ENCODE data around the gene KIFBP. TPM values are rescaled to one million over a fixed set of nuclear protein-coding genes. Genes with fewer than 3 reads are reported as not detected.

KIFBP gene
- total RNA-seq, 1 experiment from 2014 or later, result 44.7 TPM

GRCh38 chr10:69056536-69057260 lies 68.1 kb downstream of the KIFBP start:
- WGBS (ENCODE audit: extremely low coverage, insufficient read length, low lambda C conversion rate), result no CpG with 5 or more reads among the region's 14 CpGs
- H3T11ph ChIP-seq (ENCODE audit: low read length), result no peak overlapping the region
- no peak for DNase-seq
- H2AK5ac ChIP-seq (ENCODE audit: insufficient read length, low read length), result no peak overlapping the region
- Mint-ChIP-seq H3K4me1 (peaks cover 25 to 32% of the 10 kb centered on the region in 2 experiments), H3K36me3 (ENCODE audit: insufficient read depth in 1 of 3, low read depth in 3 of 3) (no peaks in the 10 kb centered on the region; a peak in 1 of 7 replicates), H3K9me3 (no peaks in the 10 kb centered on the region; a peak in 1 of 5 replicates), H3K4me3 (no peak overlapping the region; a peak in 1 of 5 replicates), H3K27me3 (ENCODE audit: low read depth) (peaks cover 3% of the 10 kb centered on the region), H3K27ac (no peak overlapping the region)
- no peak overlapping the region for H4K5ac ChIP-seq (ENCODE audit: insufficient read length, low read depth, low read length)
- H2BK120ac ChIP-seq (ENCODE audit: low read depth, low read length, poor library complexity, severe bottlenecking), result no peak overlapping the region
- no peak overlapping the region for H3K4me2 ChIP-seq (ENCODE audit: insufficient read depth, insufficient read length, low read length)
- H2BK12ac ChIP-seq (ENCODE audit: insufficient read length, low read depth, low read length), result no peak overlapping the region
- H4K20me1 ChIP-seq (ENCODE audit: control insufficient read depth, insufficient read depth, insufficient read length), result no peaks in the 10 kb centered on the region
- no peak overlapping the region for H3K9ac ChIP-seq (ENCODE audit: extremely low read depth, insufficient read length, low read length)
- H4K8ac ChIP-seq (replicated peaks; ENCODE audit: insufficient read length, low read depth, low read length), result no peak overlapping the region
- H2BK15ac ChIP-seq (ENCODE audit: low read depth, low read length), result no peak overlapping the region
- H3K79me1 ChIP-seq (ENCODE audit: insufficient read depth, low read depth, low read length, poor library complexity, severe bottlenecking), result no peaks in the 10 kb centered on the region
- no peak overlapping the region for H3K18ac ChIP-seq (ENCODE audit: insufficient read length, low read depth, low read length)
- H3K56ac ChIP-seq (ENCODE audit: insufficient read length, low read depth, low read length), result no peak overlapping the region
- no peak overlapping the region for H3K23ac ChIP-seq (ENCODE audit: insufficient read length, low read depth, low read length)
- no peak overlapping the region for H2AFZ ChIP-seq (ENCODE audit: low read length)
- H3K14ac ChIP-seq (ENCODE audit: insufficient read depth, low read length), result no peak overlapping the region
- H3K9me3 ChIP-seq (ENCODE audit: control insufficient read depth, low read depth, low read length), result no peaks in the 10 kb centered on the region
- no peak for TF ChIP-seq CTCF (conservative IDR thresholded peaks at IDR 0.05)
- H3K23me2 ChIP-seq (ENCODE audit: insufficient read length, low read depth, low read length, poor library complexity, severe bottlenecking), result no peaks in the 10 kb centered on the region
- H2BK5ac ChIP-seq (ENCODE audit: insufficient read length, low read length), result no peak overlapping the region
- no peaks in the 10 kb centered on the region for H3K79me2 ChIP-seq (ENCODE audit: insufficient read depth, low read length)
- H3K4ac ChIP-seq (ENCODE audit: low read depth, low read length), result no peak overlapping the region
- no peak overlapping the region for H3K27ac ChIP-seq (ENCODE audit: insufficient read length, low read depth, low read length)
- no peak overlapping the region for H4K91ac ChIP-seq (ENCODE audit: insufficient read length, low read depth, low read length)
- H3K27me3 ChIP-seq (ENCODE audit: insufficient read depth, low read length), result no peaks in the 10 kb centered on the region
- no peaks in the 10 kb centered on the region for H3K4me1 ChIP-seq (ENCODE audit: insufficient read depth, low read length)
- H2BK20ac ChIP-seq (ENCODE audit: low read depth, low read length, poor library complexity, severe bottlenecking), result no peak overlapping the region
